HL-60 (cell line): ENCODE measurements around the gene QSOX2.

ENCODE experiments used
- DNase-seq, 2 experiments: peaks; one replicate each; pipeline ENCODE4 v3.0.0-alpha.2; 2010 to 2020; ENCODE audit warnings: low read depth in 1 of 2, low spot score in 1 of 2
- H3K27ac ChIP-seq: fragments of 250-450 bp; sonication (Bioruptor Pico); replicated peaks from 2 replicates; pipeline ENCODE4 v1.5.1; 2020; ENCODE audit warnings: mild to moderate bottlenecking, moderate library complexity
- H3K27me3 ChIP-seq: fragments of 250-450 bp; sonication (Bioruptor Pico); 2 replicates; pipeline ENCODE4 v1.5.1; 2021; ENCODE audit warnings: mild to moderate bottlenecking, moderate library complexity; ENCODE audit not compliant: insufficient read depth, poor library complexity, severe bottlenecking
- H3K4me3 ChIP-seq: replicated peaks from 2 replicates; pipeline ENCODE4 v1.5.1; 2011; ENCODE audit warnings: mild to moderate bottlenecking, control low read depth, low read length; ENCODE audit not compliant: insufficient read depth
- CTCF ChIP-seq: IDR thresholded peaks from one replicate; pipeline ENCODE4 v1.5.1; 2011; ENCODE audit warnings: low read length, control low read depth, inconsistent platforms; ENCODE audit not compliant: insufficient read depth
- GABPA ChIP-seq: IDR thresholded peaks from 2 replicates; pipeline ENCODE4 v1.6.1; 2012; ENCODE audit warnings: low read depth
- POLR2AphosphoS5 ChIP-seq: IDR thresholded peaks from 2 replicates; pipeline ENCODE4 v1.6.1; 2012; ENCODE audit warnings: low read depth
- SPI1 ChIP-seq: IDR thresholded peaks from 2 replicates; pipeline ENCODE4 v1.6.1; 2012; ENCODE audit warnings: low read depth, mild to moderate bottlenecking, borderline replicate concordance
- TF ChIP-seq, protein P1 (sequence below): IDR thresholded peaks from 2 replicates; pipeline ENCODE4 v1.6.1; 2012; ENCODE audit warnings: low read depth; ENCODE audit not compliant: insufficient replicate concordance

The QSOX2 gene

DNA sequence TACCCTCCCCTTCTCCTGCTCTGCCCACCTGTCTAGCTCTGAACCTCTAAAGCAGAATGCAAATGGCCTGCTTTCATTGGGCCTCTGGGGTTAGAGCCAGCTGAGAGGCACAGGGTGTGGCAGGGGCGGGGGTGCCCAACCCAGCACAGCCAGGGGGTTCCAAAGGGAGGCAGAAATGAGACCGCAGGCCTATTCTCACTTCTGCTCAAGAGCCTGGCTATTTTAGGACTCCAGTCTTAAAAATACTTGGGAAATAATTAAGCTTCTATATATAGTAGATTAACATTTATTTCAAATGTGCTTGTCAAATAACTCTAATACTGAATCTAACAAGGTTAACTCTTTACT is 5.7 kb downstream of the QSOX2 start:
- Histone ChIP-seq H3K4me3 (no peak overlapping the region), H3K27me3 (no peaks in the 10 kb centered on the region), H3K27ac (no peak overlapping the region)
- no peak for DNase-seq
- TF ChIP-seq, protein P1, sequence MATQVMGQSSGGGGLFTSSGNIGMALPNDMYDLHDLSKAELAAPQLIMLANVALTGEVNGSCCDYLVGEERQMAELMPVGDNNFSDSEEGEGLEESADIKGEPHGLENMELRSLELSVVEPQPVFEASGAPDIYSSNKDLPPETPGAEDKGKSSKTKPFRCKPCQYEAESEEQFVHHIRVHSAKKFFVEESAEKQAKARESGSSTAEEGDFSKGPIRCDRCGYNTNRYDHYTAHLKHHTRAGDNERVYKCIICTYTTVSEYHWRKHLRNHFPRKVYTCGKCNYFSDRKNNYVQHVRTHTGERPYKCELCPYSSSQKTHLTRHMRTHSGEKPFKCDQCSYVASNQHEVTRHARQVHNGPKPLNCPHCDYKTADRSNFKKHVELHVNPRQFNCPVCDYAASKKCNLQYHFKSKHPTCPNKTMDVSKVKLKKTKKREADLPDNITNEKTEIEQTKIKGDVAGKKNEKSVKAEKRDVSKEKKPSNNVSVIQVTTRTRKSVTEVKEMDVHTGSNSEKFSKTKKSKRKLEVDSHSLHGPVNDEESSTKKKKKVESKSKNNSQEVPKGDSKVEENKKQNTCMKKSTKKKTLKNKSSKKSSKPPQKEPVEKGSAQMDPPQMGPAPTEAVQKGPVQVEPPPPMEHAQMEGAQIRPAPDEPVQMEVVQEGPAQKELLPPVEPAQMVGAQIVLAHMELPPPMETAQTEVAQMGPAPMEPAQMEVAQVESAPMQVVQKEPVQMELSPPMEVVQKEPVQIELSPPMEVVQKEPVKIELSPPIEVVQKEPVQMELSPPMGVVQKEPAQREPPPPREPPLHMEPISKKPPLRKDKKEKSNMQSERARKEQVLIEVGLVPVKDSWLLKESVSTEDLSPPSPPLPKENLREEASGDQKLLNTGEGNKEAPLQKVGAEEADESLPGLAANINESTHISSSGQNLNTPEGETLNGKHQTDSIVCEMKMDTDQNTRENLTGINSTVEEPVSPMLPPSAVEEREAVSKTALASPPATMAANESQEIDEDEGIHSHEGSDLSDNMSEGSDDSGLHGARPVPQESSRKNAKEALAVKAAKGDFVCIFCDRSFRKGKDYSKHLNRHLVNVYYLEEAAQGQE, result no peak
- TF ChIP-seq POLR2AphosphoS5 (no peak), SPI1 (no peak), GABPA (no peak), CTCF (no peak)

GRCh38 chr9:136239135-136239982 is 6.3 kb downstream of the QSOX2 start:
- Histone ChIP-seq H3K4me3 (no peak overlapping the region), H3K27ac (no peak overlapping the region; the same call in 1 of the 2 replicates), H3K27me3 (no peaks in the 10 kb centered on the region)
- TF ChIP-seq POLR2AphosphoS5 (no peak), SPI1 (peak; percentile 24; the same call in 1 of the 2 replicates)
- TF ChIP-seq, protein P1, result no peak
- no peak for DNase-seq

DNA sequence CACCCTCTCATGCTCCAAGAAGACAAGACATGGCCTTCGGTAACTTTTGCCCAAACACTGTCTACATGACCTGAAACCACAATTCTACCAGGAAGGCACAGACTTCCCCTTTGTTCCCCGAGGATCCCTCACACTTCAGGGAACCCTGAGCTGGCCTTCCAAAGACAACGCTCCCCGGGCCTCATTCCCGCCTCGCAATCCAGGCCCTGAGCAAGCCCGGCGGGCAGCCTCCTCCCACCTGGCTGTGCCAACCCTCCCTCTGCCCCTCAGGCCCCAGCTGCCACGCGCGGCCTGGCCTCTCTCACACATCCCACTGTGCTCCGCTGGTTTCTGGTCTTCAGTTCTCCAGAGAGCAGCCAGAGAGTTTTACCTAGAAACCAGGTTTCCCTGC is 7.3 kb downstream of the QSOX2 start:
- no peak for DNase-seq
- TF ChIP-seq SPI1, result peak; percentile 66; the same call in 1 of the 2 replicates
- TF ChIP-seq POLR2AphosphoS5, result 0 out of 2 replicates have a peak, but pooled peaks have one; percentile 5
- TF ChIP-seq, protein P1, result no peak
- Histone ChIP-seq H3K27me3 (no peaks in the 10 kb centered on the region), H3K27ac (no peak overlapping the region; the same call in 1 of the 2 replicates), H3K4me3 (no peak overlapping the region)
